ENCODE measurements around the gene MCC.

DNA sequence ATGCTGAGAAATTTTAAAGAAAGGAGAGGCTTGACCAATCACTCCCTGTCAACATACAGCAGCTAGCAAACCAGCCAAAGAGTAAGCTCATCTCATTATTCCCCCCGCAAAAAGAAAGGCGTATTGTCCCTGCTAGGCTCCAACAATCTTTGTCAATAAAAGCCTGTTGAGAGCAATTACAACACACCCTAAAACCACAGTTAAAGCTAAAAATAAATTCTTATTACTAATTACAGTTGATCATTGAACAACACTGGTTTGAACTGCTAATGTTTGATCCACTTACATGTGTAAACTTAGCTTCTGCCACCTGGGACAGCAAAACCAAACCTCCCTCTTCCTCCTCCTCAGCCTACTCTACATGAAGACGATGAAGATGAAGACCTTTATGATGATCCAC, 204.7 kb downstream of the MCC start:
- TF ChIP-seq, protein P1, sequence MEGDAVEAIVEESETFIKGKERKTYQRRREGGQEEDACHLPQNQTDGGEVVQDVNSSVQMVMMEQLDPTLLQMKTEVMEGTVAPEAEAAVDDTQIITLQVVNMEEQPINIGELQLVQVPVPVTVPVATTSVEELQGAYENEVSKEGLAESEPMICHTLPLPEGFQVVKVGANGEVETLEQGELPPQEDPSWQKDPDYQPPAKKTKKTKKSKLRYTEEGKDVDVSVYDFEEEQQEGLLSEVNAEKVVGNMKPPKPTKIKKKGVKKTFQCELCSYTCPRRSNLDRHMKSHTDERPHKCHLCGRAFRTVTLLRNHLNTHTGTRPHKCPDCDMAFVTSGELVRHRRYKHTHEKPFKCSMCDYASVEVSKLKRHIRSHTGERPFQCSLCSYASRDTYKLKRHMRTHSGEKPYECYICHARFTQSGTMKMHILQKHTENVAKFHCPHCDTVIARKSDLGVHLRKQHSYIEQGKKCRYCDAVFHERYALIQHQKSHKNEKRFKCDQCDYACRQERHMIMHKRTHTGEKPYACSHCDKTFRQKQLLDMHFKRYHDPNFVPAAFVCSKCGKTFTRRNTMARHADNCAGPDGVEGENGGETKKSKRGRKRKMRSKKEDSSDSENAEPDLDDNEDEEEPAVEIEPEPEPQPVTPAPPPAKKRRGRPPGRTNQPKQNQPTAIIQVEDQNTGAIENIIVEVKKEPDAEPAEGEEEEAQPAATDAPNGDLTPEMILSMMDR (optimal IDR thresholded peaks at IDR 0.05 in 1 of 3, IDR thresholded peaks at IDR 0.05 in 1 of 3, conservative IDR thresholded peaks at IDR 0.05 in 1 of 3; ENCODE audit: extremely low read depth in 1 of 3, insufficient read depth in 2 of 3, low read length in 3 of 3), result no peak
- TF ChIP-seq EZH2 (IDR thresholded peaks at IDR 0.05; ENCODE audit: low read length), result no peak
